Muscle layer of duodenum (tissue), 2 donors: Measurements from ENCODE around the gene MEIS1.

Experiments used
- H3K27ac ChIP-seq: one replicate; pipeline ENCODE4 v1.7.0; 2013; ENCODE audit warnings: mild to moderate bottlenecking, low read length
- H3K27me3 ChIP-seq: one replicate; pipeline ENCODE4 v1.7.0; 2013; ENCODE audit warnings: low read depth, mild to moderate bottlenecking, control low read depth, low read length
- H3K36me3 ChIP-seq, 2 donors: one replicate each; pipeline ENCODE4 v1.7.0; 2013; ENCODE audit warnings: low read length in 2 of 2, control low read depth in 1 of 2, mild to moderate bottlenecking in 1 of 2; ENCODE audit not compliant: insufficient read depth in 2 of 2, control insufficient read depth in 1 of 2
- H3K4me1 ChIP-seq, 2 donors: one replicate each; pipeline ENCODE4 v1.7.0; 2013; ENCODE audit warnings: low read length in 2 of 2, mild to moderate bottlenecking in 2 of 2, control low read depth in 1 of 2, moderate library complexity in 1 of 2; ENCODE audit not compliant: insufficient read depth in 2 of 2, control insufficient read depth in 1 of 2
- H3K4me3 ChIP-seq, 2 donors: one replicate each; pipeline ENCODE4 v1.7.0; 2013; ENCODE audit warnings: low read length in 2 of 2, low read depth in 1 of 2, mild to moderate bottlenecking in 1 of 2
- H3K9me3 ChIP-seq, 2 donors: one replicate each; pipeline ENCODE4 v1.7.0; 2013; ENCODE audit warnings: low read length in 2 of 2, control low read depth in 1 of 2, mild to moderate bottlenecking in 1 of 2; ENCODE audit not compliant: control insufficient read depth in 1 of 2
- donor health status: healthy.

MEIS1 gene

GRCh38 chr2:66421612-66422011 lies 13.3 kb upstream of the MEIS1 start:
- Histone ChIP-seq H3K9me3 (no peaks in the 10 kb centered on the region), H3K27me3 (peaks cover 14% of the 10 kb centered on the region), H3K4me1 (peaks cover 0 to 4% of the 10 kb centered on the region in 2 donors), H3K36me3 (no peaks in the 10 kb centered on the region), H3K4me3 (no peak overlapping the region), H3K27ac (peak overlapping the region; percentile 14)

GRCh38 chr2:66423391-66424124 lies 11.4 kb upstream of the MEIS1 start:
- Histone ChIP-seq H3K4me3 (no peak overlapping the region), H3K9me3 (no peaks in the 10 kb centered on the region), H3K27ac (no peak overlapping the region), H3K36me3 (no peaks in the 10 kb centered on the region), H3K4me1 (peaks cover 0 to 7% of the 10 kb centered on the region in 2 donors), H3K27me3 (peaks cover 15% of the 10 kb centered on the region)

GRCh38 chr2:66426244-66427111 lies 8.4 kb upstream of the MEIS1 start:
- Histone ChIP-seq H3K36me3 (no peaks in the 10 kb centered on the region), H3K9me3 (no peaks in the 10 kb centered on the region), H3K27ac (peak overlapping the region; percentile 73), H3K4me3 (peak overlapping the region; percentile 70 to 76), H3K4me1 (peaks cover 0 to 10% of the 10 kb centered on the region in 2 donors), H3K27me3 (peaks cover 24% of the 10 kb centered on the region)

GRCh38 chr2:66427300-66427699 lies 7.6 kb upstream of the MEIS1 start:
- Histone ChIP-seq H3K27ac (peak overlapping the region; percentile 73), H3K36me3 (no peaks in the 10 kb centered on the region), H3K27me3 (peaks cover 24% of the 10 kb centered on the region), H3K4me1 (peaks cover 0 to 10% of the 10 kb centered on the region in 2 donors), H3K9me3 (no peaks in the 10 kb centered on the region), H3K4me3 (peak overlapping the region in 1 of 2 donors; percentile 76)

- peaks cover 0 to 10% of the 10 kb centered on the region in 2 donors for H3K4me1 ChIP-seq
- no peaks in the 10 kb centered on the region for H3K36me3 ChIP-seq
- H3K4me3 ChIP-seq = no peak overlapping the region
- H3K27ac ChIP-seq = peak overlapping the region; percentile 73
- H3K9me3 ChIP-seq = no peaks in the 10 kb centered on the region
- H3K27me3 ChIP-seq = peaks cover 24% of the 10 kb centered on the region
These were observed 5.8 kb upstream of the MEIS1 start for GRCh38 chr2:66428986-66429612.

- Histone ChIP-seq H3K27ac (peak overlapping the region; percentile 80), H3K9me3 (no peaks in the 10 kb centered on the region), H3K4me1 (peaks cover 0 to 10% of the 10 kb centered on the region in 2 donors), H3K4me3 (no peak overlapping the region), H3K36me3 (no peaks in the 10 kb centered on the region), H3K27me3 (peaks cover 19% of the 10 kb centered on the region)
These were observed 5.0 kb upstream of the MEIS1 start for GRCh38 chr2:66429693-66430504.

- H3K9me3 ChIP-seq = no peaks in the 10 kb centered on the region
- H3K36me3 ChIP-seq = no peaks in the 10 kb centered on the region
- peaks cover 11% of the 10 kb centered on the region for H3K27me3 ChIP-seq
- peaks cover 0 to 11% of the 10 kb centered on the region in 2 donors for H3K4me1 ChIP-seq
- H3K27ac ChIP-seq = peak overlapping the region; percentile 80
- peak overlapping the region in 1 of 2 donors; percentile 12 for H3K4me3 ChIP-seq
These were observed 4.2 kb upstream of the MEIS1 start for GRCh38 chr2:66430505-66431273.

- Histone ChIP-seq H3K27ac (peak overlapping the region; percentile 80), H3K27me3 (peaks cover 10% of the 10 kb centered on the region), H3K9me3 (no peaks in the 10 kb centered on the region), H3K36me3 (no peaks in the 10 kb centered on the region), H3K4me3 (peak overlapping the region; percentile 12 to 44), H3K4me1 (peaks cover 0 to 15% of the 10 kb centered on the region in 2 donors)
These were observed 3.7 kb upstream of the MEIS1 start for GRCh38 chr2:66431274-66431642.

GRCh38 chr2:66431846-66432587 lies 2.9 kb upstream of the MEIS1 start:
- Histone ChIP-seq H3K4me3 (peak overlapping the region; percentile 81 to 93), H3K36me3 (no peaks in the 10 kb centered on the region), H3K4me1 (peaks cover 0 to 15% of the 10 kb centered on the region in 2 donors), H3K27ac (peak overlapping the region; percentile 80), H3K27me3 (peaks cover 10% of the 10 kb centered on the region), H3K9me3 (no peaks in the 10 kb centered on the region)
